Measurements from ENCODE around the gene ANO7.

GRCh38 chr2:241182126-241182525 is 6.4 kb upstream of the ANO7 start:
- TF ChIP-seq CTCF (IDR thresholded peaks at IDR 0.05; ENCODE audit: low read length) = no peak
- TF ChIP-seq EZH2 (optimal IDR thresholded peaks at IDR 0.05; ENCODE audit: low read depth, low read length) = no peak

Data from MM.1S (cell line).